Measurements from ENCODE around the gene SHANK3.

SHANK3 gene

DNA sequence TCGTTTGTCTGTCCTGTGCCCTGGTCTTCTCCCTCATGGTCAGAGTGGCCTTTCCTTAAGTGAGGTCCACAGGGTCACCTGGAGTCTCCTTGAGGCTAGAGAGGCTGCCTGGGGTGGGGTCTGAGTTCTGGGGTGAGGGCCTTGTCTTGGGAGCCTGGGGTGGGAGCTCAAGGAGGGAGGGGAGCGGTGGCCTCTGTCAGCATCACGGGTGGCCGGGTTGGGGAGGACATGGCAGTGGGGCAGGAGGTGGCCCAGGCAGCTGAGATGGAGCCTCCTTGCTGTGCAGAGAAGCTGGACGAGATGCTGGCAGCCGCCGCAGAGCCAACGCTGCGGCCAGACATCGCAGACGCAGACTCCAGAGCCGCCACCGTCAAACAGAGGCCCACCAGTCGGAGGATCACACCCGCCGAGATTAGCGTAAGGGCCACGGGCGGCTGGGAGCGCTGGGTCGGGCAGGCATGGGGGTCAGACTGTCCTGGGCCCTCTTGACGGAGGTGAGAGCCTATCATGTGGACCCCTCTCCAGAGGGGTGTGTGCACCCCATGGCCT, 42.1 kb downstream of the SHANK3 start:
- DNase-seq, result no peak

- DNase-seq, result no peak
Observed at GRCh38 chr22:50715250-50715649, 42.6 kb downstream of the SHANK3 start.

- DNase-seq, result no peak
Observed at GRCh38 chr22:50715776-50716175, 43.2 kb downstream of the SHANK3 start.

DNA sequence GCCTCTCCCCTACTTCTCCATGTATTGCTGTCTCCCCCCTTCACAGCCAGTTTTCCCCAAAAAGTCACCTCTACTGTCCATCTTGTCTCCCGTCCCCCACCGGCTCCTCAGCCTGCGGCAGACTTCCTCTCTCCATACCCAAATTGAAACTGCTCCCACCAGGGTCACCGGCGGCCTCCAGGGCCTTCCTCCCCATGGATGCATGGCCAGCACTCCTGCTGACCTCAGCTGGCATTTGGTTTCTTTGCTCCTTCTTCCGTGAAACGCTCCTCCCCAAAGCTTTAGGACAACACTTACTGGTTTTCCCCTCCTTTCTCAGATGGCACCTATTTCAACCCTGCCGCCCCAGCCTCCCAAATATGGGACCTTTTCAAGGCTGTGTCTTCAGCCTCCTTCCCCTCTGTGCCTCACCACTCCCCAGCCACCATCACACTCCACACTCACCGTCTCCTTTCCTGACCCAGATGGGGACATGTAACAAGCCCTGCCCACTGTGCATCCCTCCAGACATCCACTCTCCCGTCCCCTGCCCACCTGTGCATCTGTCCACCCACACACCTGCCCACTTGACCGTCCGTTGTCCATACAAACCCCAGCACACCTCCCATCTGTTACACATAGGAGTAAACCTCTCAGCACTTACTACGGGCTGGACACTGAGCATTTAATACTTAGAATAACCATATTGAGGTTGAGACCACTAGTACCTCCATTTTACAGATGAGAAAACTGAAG, 43.8 kb downstream of the SHANK3 start:
- no peak for DNase-seq

- no peak for DNase-seq
Observed at GRCh38 chr22:50717709-50718351, 45.2 kb downstream of the SHANK3 start.

GRCh38 chr22:50718352-50718709, 45.7 kb downstream of the SHANK3 start:
- no peak for DNase-seq

- no peak for DNase-seq
Observed at GRCh38 chr22:50719814-50720300, 47.2 kb downstream of the SHANK3 start.

- no peak for DNase-seq
Observed at GRCh38 chr22:50720301-50721256, 48.0 kb downstream of the SHANK3 start.

GRCh38 chr22:50721257-50721844, 48.7 kb downstream of the SHANK3 start:
- no peak for DNase-seq

- DNase-seq, result no peak
Observed at GRCh38 chr22:50722048-50722701, 49.6 kb downstream of the SHANK3 start.

Measured in NCI-H526 (cell line).